Measurements from ENCODE around the gene PDE6A.
A peak's percentile ranks its signal among the peaks of the same experiment; 100 is the strongest.

Gene PDE6A

GRCh38 chr5:149857499-149857898, 87.1 kb downstream of the PDE6A start:
- no peak for DNase-seq

- DNase-seq: no peak
These were observed 89.2 kb downstream of the PDE6A start for GRCh38 chr5:149855366-149855765.

- DNase-seq: no peak
These were observed 89.7 kb downstream of the PDE6A start for GRCh38 chr5:149854866-149855265.

GRCh38 chr5:149853701-149854100, 90.9 kb downstream of the PDE6A start:
- no peak for DNase-seq

GRCh38 chr5:149853331-149853648, 91.3 kb downstream of the PDE6A start:
- DNase-seq: no peak

GRCh38 chr5:149852641-149853330, 91.8 kb downstream of the PDE6A start:
- DNase-seq: peak; percentile 77

GRCh38 chr5:149851211-149851610, 93.4 kb downstream of the PDE6A start:
- DNase-seq: no peak

GRCh38 chr5:149849966-149850910, 94.4 kb downstream of the PDE6A start:
- DNase-seq: no peak

GRCh38 chr5:149849280-149849965, 95.2 kb downstream of the PDE6A start:
- DNase-seq: no peak

GRCh38 chr5:149847611-149848010, 97.0 kb downstream of the PDE6A start:
- DNase-seq: no peak

GRCh38 chr5:149846021-149846420, 98.6 kb downstream of the PDE6A start:
- no peak for DNase-seq

- DNase-seq: no peak
These were observed 99.0 kb downstream of the PDE6A start for GRCh38 chr5:149845601-149846000.

GRCh38 chr5:149841851-149842793, 102.5 kb downstream of the PDE6A start:
- DNase-seq: peak; percentile 27

- DNase-seq: no peak
These were observed 104.3 kb downstream of the PDE6A start for GRCh38 chr5:149840226-149840825.

- no peak for DNase-seq
These were observed 104.8 kb downstream of the PDE6A start for GRCh38 chr5:149839761-149840160.

- no peak for DNase-seq
These were observed 105.5 kb downstream of the PDE6A start for GRCh38 chr5:149838881-149839739.

- peak; percentile 56 for DNase-seq
These were observed 106.8 kb downstream of the PDE6A start for GRCh38 chr5:149837680-149838269.

- no peak for DNase-seq
These were observed 108.0 kb downstream of the PDE6A start for GRCh38 chr5:149836451-149837139.

GRCh38 chr5:149834246-149834855, 110.2 kb downstream of the PDE6A start:
- peak; percentile 66 for DNase-seq

All from retina (tissue), 1 donor.